ENCODE results near the gene DSCAML1.

Gene DSCAML1

DNA sequence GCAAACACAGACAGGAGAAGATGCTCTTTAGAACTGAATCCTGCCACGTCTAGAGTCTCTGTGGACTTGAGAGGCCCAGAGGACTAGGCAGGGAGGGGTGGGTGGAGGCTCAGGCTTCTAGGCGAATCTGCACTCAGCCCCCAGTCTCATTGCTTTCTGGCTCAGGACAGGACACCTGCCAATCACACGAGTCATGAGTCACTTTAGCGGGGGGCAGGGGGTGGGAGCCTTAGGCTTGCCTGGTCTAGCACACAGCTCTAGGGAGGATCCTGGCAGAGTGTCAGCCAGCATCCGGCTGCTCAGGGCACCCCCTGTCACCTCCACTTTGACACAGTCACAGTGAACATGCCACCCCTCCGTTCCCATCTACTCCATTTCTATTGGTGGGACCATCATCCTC is 301.7 kb downstream of the DSCAML1 start:
- ATAC-seq = no peak
- TF ChIP-seq BACH2 (CRISPR knock-in tag; IDR thresholded peaks at IDR 0.05; ENCODE audit: borderline replicate concordance) (no peak), ZNF70 (CRISPR knock-in tag; IDR thresholded peaks at IDR 0.05) (no peak), GLIS3 (CRISPR knock-in tag; IDR thresholded peaks at IDR 0.05) (no peak), OSR1 (CRISPR knock-in tag; IDR thresholded peaks at IDR 0.05) (no peak), TCF4 (CRISPR knock-in tag; IDR thresholded peaks at IDR 0.05; ENCODE audit: borderline replicate concordance) (no peak), SNAI2 (CRISPR knock-in tag; IDR thresholded peaks at IDR 0.05) (no peak), ZC3H10 (CRISPR knock-in tag; IDR thresholded peaks at IDR 0.05) (no peak), TOX (CRISPR knock-in tag; IDR thresholded peaks at IDR 0.05; ENCODE audit: borderline replicate concordance) (no peak), PPARA (CRISPR knock-in tag; IDR thresholded peaks at IDR 0.05; ENCODE audit: borderline replicate concordance) (no peak), ZFP3 (CRISPR knock-in tag; IDR thresholded peaks at IDR 0.05) (no peak), CSDC2 (CRISPR knock-in tag; IDR thresholded peaks at IDR 0.05) (no peak), ZNF8 (CRISPR knock-in tag; IDR thresholded peaks at IDR 0.05) (no peak), ZNF565 (CRISPR knock-in tag; conservative IDR thresholded peaks at IDR 0.05; ENCODE audit: low read depth) (no peak)
- TF ChIP-seq, protein P1, sequence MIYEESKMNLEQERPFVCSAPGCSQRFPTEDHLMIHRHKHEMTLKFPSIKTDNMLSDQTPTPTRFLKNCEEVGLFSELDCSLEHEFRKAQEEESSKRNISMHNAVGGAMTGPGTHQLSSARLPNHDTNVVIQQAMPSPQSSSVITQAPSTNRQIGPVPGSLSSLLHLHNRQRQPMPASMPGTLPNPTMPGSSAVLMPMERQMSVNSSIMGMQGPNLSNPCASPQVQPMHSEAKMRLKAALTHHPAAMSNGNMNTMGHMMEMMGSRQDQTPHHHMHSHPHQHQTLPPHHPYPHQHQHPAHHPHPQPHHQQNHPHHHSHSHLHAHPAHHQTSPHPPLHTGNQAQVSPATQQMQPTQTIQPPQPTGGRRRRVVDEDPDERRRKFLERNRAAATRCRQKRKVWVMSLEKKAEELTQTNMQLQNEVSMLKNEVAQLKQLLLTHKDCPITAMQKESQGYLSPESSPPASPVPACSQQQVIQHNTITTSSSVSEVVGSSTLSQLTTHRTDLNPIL (CRISPR knock-in tag; IDR thresholded peaks at IDR 0.05; ENCODE audit: low read depth) = no peak
- TF ChIP-seq, protein P2, sequence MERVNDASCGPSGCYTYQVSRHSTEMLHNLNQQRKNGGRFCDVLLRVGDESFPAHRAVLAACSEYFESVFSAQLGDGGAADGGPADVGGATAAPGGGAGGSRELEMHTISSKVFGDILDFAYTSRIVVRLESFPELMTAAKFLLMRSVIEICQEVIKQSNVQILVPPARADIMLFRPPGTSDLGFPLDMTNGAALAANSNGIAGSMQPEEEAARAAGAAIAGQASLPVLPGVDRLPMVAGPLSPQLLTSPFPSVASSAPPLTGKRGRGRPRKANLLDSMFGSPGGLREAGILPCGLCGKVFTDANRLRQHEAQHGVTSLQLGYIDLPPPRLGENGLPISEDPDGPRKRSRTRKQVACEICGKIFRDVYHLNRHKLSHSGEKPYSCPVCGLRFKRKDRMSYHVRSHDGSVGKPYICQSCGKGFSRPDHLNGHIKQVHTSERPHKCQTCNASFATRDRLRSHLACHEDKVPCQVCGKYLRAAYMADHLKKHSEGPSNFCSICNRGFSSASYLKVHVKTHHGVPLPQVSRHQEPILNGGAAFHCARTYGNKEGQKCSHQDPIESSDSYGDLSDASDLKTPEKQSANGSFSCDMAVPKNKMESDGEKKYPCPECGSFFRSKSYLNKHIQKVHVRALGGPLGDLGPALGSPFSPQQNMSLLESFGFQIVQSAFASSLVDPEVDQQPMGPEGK (CRISPR knock-in tag; IDR thresholded peaks at IDR 0.05; ENCODE audit: borderline replicate concordance) = no peak
- TF ChIP-seq, protein P3, sequence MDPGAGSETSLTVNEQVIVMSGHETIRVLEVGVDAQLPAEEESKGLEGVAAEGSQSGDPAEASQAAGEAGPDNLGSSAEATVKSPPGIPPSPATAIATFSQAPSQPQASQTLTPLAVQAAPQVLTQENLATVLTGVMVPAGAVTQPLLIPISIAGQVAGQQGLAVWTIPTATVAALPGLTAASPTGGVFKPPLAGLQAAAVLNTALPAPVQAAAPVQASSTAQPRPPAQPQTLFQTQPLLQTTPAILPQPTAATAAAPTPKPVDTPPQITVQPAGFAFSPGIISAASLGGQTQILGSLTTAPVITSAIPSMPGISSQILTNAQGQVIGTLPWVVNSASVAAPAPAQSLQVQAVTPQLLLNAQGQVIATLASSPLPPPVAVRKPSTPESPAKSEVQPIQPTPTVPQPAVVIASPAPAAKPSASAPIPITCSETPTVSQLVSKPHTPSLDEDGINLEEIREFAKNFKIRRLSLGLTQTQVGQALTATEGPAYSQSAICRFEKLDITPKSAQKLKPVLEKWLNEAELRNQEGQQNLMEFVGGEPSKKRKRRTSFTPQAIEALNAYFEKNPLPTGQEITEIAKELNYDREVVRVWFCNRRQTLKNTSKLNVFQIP (CRISPR knock-in tag; IDR thresholded peaks at IDR 0.05; ENCODE audit: borderline replicate concordance, low read depth) = no peak
- TF ChIP-seq, protein P4, sequence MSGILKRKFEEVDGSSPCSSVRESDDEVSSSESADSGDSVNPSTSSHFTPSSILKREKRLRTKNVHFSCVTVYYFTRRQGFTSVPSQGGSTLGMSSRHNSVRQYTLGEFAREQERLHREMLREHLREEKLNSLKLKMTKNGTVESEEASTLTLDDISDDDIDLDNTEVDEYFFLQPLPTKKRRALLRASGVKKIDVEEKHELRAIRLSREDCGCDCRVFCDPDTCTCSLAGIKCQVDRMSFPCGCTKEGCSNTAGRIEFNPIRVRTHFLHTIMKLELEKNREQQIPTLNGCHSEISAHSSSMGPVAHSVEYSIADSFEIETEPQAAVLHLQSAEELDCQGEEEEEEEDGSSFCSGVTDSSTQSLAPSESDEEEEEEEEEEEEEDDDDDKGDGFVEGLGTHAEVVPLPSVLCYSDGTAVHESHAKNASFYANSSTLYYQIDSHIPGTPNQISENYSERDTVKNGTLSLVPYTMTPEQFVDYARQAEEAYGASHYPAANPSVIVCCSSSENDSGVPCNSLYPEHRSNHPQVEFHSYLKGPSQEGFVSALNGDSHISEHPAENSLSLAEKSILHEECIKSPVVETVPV (CRISPR knock-in tag; IDR thresholded peaks at IDR 0.05) = no peak

DNA sequence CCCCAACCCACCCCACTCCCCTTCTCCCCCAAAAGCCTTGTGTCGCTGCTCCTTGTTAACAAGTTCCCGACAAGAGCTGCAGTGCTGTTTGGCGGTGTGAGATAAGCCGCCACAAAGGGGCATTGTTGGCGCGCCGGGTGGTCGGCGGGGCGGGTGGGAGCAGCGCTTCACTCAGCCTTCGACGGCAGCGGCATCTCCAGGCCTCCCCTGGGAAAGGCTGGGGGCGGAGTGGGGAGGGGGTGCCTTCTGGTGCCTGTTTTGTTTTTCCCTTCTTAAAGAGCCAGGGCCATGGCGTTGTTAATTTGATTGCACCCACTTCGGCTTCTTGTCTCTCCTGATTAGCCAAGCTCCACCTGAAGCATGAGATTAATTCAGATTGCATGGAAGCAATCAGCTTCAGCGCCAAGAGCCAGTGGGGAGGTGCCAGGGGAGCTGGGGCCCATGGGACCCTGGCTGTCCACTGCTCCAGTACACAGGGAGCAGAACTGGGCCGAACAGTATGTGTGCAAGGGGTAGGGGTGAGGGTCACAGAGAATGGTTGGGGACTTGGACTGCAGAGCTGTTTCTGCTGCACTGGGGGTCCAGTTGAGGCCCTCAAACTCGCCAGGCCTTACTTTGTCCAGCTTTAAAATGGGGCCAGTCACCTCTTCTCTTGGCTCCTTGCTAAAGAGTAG is 304.3 kb downstream of the DSCAML1 start:
- no peak for ATAC-seq
- TF ChIP-seq, protein P5, sequence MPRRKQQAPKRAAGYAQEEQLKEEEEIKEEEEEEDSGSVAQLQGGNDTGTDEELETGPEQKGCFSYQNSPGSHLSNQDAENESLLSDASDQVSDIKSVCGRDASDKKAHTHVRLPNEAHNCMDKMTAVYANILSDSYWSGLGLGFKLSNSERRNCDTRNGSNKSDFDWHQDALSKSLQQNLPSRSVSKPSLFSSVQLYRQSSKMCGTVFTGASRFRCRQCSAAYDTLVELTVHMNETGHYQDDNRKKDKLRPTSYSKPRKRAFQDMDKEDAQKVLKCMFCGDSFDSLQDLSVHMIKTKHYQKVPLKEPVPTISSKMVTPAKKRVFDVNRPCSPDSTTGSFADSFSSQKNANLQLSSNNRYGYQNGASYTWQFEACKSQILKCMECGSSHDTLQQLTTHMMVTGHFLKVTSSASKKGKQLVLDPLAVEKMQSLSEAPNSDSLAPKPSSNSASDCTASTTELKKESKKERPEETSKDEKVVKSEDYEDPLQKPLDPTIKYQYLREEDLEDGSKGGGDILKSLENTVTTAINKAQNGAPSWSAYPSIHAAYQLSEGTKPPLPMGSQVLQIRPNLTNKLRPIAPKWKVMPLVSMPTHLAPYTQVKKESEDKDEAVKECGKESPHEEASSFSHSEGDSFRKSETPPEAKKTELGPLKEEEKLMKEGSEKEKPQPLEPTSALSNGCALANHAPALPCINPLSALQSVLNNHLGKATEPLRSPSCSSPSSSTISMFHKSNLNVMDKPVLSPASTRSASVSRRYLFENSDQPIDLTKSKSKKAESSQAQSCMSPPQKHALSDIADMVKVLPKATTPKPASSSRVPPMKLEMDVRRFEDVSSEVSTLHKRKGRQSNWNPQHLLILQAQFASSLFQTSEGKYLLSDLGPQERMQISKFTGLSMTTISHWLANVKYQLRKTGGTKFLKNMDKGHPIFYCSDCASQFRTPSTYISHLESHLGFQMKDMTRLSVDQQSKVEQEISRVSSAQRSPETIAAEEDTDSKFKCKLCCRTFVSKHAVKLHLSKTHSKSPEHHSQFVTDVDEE (CRISPR knock-in tag; IDR thresholded peaks at IDR 0.05) = no peak
- TF ChIP-seq OSR1 (CRISPR knock-in tag; IDR thresholded peaks at IDR 0.05) = no peak
- TF ChIP-seq TOX (CRISPR knock-in tag; IDR thresholded peaks at IDR 0.05; ENCODE audit: borderline replicate concordance) = no peak
- no peak for TF ChIP-seq RARB (CRISPR knock-in tag; IDR thresholded peaks at IDR 0.05)
- TF ChIP-seq ESRRG (CRISPR knock-in tag; IDR thresholded peaks at IDR 0.05) = no peak
- no peak for TF ChIP-seq ZFP3 (CRISPR knock-in tag; IDR thresholded peaks at IDR 0.05)
- TF ChIP-seq ZC3H10 (CRISPR knock-in tag; IDR thresholded peaks at IDR 0.05) = no peak

DNA sequence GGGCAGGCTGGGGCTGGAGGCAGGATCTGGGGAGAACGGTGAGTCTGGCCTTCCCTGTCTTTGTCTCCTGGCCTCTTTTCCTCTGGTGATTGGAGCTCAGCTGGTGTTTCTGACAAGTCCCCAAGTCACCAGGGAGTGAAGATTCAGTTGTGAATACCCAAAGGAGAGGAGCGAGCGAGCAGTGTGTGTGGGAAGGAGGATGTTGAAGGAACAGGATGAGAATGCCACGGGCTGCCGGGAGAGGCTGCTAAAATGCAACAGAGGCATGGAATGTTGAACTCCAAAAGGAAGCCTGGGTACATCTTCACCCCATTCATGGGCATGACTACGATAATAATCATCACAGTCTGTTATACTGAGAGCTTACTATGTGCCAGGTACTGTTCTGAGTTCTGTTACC is 306.1 kb downstream of the DSCAML1 start:
- no peak for TF ChIP-seq PPARA (CRISPR knock-in tag; IDR thresholded peaks at IDR 0.05; ENCODE audit: borderline replicate concordance)
- ATAC-seq = no peak

Data from SK-N-SH treated with all-trans-retinoic acid at 6 μM for 48 hours (cell line).